Stimulated activated CD4-positive, alpha-beta T cell treated with anti-CD3 and anti-CD28 coated beads, Interleukin-1b, Interleukin-23, amount 100 ng/mL, for 48 hours (primary cell): Measurements from ENCODE around the gene DOLPP1.

Experiments used
- DNase-seq: peaks from one replicate; pipeline ENCODE4 v3.0.0-alpha.2; 2020

DOLPP1 gene

DNA sequence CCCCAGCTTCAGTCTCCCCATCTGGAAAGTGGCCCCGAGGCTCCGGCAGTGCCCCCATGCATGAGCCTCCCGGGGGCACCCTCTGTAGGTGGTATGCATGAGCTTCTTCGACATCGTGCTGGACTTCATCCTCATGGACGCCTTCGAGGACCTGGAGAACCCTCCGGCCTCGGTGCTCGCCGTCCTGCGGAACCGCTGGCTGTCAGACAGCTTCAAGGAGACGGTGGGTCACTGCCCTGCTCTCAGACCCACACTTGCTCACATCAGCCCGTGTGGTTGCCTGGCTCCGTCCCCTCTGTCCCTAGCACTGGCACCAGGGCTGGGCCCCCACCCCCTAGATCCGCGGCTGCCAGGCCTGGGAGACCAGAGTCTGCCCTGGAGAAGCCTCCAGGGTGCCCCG lies 12.8 kb upstream of the DOLPP1 start:
- no peak for DNase-seq

DNA sequence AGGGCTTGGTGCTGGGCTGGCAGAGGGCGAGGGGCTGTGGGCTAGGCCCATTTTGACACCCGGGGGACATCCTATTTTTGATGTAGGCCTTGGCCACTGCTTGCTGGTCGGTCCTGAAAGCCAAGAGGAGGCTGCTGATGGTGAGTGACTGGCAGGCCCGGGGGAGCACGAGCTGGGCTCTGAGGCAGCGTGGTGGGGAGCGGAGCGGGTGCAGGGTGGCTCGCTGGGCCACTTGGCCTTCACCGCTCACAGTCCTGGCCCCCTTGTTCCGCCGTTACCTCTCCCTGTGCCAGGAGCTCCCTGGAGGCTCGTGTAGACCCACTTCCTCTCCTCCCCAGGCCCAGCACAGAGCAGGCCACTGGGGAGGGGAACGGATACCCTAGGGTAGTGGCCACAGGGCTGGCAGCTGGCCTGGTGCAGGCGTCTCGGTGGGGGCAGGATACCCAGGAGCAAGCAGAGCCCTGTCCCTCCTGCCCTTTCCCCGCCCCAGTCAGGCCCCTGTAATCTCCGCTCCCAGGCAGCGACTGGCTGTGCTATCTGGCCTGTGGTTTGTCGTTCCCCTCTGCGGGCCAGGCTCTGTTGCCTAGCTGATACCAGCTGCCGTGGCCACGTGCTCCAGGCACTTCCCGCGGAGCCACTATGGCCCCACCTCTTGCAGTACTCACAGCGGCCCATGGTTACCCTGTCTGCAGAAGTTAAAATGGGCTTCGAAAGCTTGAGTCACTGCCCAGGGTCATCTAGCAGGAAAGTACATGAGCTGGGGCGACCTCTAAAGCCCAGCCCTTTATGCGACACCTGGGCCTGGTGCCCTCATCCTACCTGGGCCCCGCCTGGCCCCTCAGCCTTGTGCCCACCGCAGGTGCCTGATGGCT lies 11.7 kb upstream of the DOLPP1 start:
- DNase-seq, result peak; percentile 61

DNA sequence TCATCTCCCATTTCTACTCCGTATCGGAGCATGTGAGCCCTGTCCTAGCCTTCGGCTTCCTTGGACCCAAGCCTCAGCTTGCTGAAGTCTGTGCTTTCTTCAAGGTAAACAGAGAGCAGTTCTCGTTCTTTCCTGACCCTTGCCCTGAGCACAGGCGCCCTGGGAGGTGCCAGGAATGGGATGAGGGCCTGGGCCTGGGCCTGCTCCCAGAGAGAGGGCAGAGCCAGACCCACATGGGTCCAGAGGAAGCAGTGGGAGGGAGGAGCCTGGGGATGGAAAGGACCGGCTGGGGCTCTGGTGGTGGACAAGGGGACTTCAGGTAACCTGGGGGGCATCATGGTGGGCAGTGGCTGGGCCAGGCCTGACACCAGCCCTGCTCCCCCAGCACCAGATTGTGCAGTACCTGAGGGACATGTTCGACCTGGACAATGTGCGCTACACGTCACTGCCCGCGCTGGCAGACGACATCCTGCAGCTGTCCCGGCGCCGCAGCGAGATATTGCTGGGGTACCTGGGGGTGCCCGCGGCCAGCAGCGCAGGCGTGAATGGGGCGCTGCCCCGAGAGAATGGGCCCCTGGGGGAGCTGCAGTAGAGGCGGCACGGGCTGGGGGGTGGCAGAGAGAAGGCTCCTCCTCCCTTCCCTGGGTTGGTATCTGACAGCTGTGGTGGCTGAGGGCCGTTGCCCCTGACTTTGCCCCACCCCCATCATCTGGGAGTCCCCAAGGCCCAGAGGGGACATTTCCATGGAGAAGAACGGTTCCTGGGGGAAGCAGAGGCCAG lies 10.9 kb upstream of the DOLPP1 start:
- no peak for DNase-seq

DNA sequence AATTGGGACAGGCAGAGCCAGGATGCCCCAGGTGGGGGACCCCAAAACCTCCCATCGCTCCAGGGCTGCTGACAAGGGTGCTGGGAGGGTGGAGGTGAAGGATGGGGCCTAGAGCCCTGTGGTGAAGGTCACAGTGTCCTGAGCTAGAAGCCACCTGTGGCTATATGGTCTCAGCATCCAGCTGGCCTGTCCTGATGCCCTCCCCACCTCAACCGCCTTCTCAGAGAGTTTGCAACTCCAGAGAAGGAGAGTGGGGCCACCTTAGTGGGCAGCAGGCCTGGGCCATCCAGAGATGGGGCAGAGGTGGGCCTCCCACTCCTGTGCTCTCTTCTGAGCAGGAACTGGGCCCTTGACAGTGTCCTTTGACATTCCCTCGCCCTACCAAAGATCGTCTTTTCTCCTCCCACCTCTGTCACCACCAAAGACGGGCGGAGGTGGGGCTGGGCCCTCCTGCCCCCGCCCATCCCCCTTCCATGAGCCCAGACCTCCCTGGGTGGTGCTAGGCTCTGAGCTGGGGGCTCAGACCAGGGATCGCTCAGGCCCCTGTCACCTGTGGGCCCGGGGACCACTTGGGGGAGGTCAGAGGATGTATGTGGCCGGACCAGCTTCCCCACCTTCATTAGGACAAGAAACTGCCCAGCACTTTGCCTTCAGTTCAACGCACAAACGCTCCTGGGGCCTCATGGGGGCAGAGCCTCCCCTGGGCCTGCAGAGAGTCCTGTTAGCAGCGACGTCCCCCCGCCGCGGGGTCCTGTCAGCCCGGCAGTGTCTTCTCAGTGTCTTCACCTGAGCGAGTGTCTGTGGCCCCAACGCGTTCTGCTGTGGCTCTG lies 10.0 kb upstream of the DOLPP1 start:
- DNase-seq, result no peak

DNA sequence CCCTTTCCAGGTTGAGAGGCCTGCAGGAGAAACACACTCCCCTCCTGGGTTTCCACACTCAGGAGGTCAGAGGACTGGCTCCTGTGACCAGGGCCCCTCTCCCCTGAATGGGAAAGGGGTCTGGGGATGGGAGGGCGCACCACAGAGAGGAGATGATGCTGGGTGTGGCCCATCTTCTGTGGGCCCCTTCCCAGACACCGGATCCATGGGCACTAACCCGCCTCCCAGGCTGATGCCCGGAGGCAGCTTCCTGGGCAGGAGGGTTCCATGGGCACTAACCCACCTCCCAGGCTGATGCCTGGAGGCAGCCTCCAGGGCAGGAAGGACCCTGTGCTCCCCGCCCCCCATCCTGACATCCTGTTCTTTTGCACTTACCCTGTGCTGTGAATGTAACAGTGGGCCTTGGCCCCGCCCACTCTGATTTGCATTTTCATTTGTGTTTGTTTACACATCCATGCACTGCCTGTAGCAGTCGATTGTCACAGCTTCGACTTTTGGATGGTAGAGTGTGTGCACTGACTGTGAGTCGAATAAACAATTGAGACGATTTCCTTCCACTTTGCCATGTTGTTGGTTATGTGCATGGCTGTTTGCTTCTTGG lies 9.3 kb upstream of the DOLPP1 start:
- DNase-seq, result no peak

DNA sequence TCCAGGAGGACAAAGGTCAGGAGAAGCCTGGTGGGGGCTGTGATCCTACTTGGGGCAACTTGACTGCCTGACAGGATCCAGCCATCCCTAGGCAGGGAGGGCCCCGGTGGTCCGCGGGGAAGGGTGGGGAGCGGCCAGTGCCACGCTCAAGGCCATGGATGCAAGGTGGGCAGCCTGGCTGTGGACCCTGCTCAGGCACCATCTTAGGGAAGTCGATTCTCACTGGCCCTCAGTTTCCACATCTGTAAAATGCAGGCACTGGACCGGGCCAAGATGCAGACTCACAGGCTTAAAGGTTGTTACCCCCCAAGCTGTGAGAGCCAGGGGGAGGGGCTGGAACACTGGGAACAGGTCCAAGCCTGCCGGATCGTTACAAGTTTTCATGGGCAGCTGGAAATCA lies 8.7 kb upstream of the DOLPP1 start:
- DNase-seq, result no peak

DNA sequence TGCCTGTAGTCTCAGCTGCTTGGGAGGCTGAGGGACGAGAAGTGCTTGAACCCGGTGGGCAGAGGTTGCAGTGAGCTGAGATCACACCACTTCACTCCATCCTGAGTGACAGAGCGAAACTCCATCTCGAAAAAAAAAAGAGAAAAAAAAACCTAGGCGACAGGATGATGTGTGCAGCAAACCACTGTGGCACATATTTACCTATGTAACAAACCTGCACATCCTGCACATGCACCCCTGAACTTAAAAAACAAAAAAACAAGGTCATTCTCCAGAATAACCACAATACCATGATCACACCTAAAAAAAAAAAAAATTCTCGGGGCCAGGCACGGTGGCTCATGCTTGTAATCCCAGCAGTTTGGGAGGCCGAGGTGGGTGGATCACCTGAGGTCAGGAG lies 7.5 kb upstream of the DOLPP1 start:
- DNase-seq, result no peak

DNA sequence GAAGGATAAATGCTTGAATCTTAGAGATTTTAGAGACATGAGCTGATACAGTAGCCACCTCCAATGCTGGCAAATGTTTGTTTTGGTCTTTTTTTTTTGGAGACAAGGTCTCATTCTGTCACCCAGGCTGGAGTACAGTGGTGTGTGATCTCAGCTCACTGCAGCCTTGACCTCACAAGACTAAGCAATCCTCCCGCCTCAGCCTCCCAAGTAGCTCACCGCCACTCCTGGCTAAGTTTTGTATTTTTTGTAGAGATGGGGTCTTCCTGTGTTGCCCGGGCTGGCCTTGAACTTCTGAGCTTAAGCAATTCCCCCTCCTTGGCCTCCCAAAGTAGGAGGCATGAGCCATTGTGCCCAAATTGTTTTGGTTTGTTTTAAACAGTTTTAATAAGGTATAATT lies 6.8 kb upstream of the DOLPP1 start:
- DNase-seq, result no peak

DNA sequence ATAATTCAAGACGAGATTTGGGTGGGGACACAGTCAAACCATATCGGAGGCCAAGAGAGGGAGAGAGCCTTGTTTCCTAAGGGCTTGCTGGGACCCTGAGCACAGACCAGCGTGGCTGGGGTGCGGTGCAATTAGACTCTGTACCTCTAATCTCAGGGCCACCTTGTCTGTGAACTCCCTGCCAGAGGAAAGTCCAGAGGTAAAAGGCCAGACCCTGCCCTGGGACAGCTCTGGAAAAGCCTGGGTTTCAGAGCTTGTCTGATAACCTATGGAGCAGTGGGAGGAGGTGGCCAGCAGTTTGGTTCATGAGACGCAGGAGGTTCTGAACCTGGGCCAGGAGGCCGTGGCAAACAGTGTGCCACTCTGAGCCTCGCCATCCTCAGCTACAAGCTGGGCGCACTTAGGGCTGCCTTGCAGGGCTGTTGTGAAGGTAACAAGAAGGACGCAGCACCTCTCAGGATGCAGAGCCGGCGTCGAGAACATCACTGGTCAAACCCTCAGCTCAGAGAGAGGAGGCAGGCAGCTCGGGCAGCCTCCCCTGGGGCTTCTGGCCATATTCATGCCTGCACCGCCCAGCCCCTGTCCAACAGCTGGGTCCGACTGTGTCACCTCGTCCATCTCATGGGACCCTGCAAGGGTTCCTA lies 4.8 kb upstream of the DOLPP1 start:
- DNase-seq, result no peak

DNA sequence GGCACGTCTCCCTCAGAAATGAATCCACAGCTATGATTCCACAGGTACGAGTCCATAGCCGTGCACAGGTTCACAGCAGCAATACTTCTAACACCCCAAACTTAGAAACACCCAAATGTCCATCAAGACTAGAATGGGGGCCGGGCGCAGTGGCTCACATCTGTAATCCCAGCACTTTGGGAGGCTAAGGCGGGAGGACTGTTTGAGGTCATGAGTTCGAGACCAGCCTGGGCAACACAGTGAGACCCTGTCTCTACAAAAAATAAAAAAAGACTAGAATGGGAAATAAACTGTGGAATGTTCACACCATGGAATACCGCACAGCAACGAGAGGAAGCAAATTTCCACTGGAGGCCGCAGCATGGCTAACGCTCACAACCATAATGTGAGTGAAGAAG lies 4.3 kb upstream of the DOLPP1 start:
- no peak for DNase-seq

DNA sequence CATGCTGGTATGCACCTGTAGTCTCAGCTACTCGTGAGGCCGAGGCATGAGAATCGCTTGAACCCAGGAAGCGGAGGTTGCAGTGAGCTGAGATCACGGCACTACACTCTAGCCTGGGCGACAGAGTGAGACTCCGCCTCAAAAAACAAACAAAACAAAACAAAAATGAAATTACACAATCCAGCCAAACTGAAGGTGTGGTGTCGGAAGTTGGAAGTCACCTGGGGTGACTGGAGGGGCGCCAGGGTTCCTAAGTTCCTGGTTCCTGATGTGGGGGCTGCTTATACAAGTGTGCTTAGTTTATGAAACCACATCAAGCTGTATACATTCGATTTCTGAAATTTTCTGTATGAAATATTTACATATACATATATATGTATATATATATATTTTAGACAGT lies 3.7 kb upstream of the DOLPP1 start:
- no peak for DNase-seq

DNA sequence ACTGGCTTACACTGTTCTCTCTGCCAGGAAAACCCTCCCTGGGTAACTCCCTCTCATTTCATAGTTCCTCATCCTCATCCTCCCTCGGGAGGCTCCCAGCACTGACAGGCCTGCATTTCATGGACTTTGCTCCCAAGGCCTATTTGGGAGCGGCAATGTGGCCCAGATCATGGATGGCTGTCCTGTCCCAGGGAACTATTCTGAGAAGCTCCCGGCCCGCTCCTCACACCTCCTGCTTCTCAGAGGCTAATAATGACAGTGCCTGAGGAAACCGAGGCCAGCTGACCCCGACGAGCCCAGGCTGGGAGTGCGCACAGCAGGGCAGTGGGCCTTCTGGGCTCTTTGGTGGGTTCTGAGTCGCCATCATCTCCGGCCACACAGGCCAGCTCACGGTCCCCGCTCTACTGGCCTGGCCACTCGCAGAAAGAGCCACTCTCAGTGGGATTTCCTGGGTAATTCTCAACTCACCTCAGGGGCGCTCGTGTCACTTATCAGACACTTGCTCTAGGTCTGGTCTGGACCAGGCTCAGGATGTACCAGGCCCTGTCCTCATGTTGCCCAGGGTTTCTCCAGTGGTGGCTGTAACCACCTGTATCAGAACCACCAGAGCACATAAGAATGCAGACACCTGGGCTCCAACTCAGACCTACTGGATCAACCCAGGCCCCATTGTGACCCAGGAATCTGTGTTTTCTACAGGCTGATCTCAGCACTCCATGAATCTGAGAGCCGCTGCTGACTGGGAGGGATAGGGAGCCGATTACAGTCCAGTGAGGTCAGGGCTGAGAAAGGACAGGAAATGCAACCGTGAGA lies 2.0 kb upstream of the DOLPP1 start:
- no peak for DNase-seq

DNA sequence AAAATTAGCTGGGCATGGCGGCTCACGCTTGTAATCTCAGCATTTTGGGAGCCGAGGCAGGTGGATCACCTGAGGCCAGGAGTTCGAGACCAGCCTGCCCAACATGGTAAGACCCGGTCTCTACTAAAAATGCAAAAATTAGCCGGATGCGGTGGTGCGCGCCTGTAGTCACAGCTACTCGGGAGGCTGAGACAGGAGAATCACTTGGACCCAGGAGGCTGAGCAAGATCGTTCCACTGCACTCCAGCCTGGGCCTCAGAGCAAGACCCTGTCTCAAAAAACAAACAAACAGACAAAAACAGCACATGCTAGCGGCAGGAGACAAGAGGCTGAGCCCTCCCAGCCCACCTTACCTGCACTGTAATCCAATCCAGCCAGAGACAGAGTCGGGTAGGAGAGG lies 1.1 kb upstream of the DOLPP1 start:
- no peak for DNase-seq

DNA sequence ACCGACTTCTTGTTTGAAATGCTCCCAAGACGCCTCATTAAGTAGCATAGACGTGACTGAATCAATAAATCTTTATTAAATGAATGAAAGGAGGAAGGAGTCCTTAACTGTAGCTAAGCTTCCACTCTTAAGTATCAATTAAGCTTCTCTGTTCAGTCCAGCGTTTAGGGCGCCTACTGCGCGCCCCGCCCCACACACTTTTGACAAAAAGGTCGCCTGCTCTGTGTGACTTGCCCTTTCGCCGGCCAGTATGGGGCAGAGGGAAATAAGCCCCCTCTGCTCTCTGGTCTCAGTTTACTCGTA lies 662 bp upstream of the DOLPP1 start:
- no peak for DNase-seq

DNA sequence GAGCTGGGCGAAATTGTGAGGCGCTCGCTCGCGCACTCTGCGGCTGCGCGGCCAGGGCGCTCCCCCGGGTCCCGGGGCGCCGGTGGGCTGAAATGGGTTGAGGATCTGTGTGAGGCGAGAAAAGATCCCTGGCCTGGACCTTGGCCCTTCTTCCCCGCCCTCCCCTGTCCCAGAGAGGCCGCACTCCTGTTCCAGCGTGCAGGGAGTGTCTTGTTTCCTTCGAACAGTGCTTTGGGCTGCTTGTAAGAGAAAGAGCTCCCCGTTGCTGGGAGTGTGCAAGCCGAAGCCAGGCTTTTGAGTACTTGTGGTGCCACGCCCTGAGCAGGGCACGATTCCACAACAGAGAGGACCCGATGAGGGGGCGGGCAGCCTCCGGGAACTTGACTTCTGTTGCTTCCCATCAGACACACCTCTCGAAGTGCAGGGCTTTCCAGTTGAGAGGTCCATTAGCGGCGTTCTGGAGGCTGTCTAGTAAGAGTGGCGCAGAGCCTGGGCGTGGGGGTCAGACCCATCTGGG lies 535 bp downstream of the DOLPP1 start:
- peak; percentile 16 for DNase-seq

DNA sequence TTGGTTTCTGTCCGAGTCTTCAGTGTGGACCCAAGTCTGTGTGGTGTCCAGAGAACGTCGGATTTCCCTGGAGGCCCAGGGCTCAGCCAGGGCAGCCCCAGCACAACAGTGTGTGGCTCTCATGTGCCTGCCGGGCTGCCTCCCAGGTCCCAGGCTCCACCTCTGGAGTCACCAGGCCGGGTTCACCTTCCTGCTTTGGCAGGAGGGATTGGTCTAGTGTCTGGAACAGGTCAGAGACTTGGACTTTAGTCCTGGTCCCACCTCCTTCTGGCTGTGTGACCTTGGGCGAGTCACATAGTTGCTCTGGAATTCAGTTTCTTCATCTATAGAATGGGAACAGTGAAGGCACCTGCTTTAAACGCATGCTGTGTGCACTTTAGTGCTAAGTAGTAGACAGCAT lies 3.2 kb downstream of the DOLPP1 start:
- no peak for DNase-seq

DNA sequence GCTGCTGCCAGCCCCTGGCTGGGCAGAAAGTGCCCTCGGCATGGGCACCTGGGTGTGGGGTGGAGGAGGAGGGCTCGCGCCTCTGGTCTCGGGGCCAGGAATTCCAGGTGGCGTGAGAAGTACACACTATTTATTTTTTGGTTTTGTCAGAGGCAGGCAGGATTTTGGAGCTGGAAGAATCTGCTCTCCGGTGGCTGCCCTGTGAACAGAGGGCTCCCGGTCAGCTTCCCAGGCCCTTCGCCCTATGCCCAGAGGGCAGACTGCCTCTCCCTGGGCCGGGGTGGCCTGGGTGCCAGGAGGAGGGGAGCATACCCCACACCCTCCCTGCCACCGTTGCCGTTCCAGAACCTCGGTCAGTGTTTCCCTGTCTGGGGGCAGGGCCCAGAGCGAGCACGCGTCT lies 8.3 kb downstream of the DOLPP1 start:
- DNase-seq, result no peak

DNA sequence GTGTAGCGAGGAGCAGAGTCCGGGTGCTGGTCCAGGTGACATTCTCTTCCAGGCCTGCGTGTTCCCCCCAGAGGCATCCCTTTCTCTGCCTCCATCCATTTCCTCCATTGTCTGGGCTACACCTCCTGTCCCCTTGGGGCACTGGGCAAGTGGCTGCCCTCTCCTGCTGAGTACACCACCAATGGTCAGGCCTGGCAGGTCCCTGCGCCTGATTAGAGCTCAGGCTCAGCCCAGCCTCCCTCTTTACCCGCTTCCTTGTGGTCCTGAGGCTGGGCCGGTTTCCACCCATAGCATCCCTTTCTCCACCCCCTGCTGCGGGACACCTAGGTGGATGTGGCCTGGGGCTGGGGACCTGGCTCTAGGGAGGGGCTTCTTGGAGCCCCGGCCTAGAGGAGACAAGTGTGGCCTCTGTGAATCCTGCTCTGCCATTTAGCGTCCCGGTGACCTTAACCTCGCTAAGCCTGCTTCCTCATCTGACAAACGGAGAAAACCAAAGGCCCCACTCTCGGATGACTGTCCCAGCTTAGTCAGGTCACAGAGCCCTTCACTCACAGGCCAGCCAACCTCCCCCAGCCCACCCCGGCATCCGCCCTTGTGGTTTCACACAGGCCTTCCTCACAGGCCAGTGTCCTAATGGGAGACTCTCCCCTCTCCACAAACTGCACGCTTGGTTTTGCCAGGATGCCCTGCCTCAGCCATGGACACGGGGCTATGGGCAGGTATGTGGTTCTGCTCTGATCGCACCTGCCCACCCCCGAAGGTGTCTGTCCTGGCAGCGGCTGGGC lies 12.9 kb downstream of the DOLPP1 start:
- DNase-seq, result no peak

DNA sequence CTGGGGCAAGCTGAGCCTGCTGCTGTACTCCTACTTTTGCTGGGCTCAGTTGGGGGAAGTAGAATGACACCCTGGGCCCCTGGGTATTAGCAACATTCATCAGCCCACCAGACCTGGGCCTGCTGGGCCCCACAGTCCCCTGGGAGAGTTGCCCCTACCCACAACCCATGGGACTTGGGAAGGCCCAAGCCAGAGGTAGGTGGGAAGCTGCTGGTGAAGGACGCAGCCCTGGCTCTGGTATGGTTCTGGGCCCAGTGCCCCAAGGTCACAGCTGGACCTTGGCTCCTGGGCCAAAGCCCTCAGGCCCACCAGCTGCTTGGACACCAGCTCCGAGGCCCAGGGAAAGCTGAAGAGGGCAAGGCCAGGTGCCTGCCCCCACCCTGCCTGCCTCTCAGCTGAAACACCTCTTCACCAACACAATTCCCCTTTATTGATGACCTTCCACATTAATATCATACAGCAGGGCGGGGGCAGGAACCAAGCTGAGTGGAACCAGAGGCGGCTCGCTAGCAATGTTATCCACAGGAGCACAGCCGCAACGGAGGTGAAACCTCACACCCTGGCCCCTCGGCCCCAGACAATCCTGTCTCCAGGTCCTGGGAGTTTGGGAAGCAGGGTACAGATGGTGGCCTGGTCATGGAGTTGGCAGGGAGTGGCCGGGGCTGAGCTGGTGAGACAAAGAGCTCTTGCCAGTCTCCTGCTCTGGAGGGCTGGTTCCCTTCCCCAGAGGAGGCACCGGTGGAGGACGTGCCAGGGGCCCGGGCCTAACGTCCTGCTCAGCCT lies 13.7 kb downstream of the DOLPP1 start:
- no peak for DNase-seq

DNA sequence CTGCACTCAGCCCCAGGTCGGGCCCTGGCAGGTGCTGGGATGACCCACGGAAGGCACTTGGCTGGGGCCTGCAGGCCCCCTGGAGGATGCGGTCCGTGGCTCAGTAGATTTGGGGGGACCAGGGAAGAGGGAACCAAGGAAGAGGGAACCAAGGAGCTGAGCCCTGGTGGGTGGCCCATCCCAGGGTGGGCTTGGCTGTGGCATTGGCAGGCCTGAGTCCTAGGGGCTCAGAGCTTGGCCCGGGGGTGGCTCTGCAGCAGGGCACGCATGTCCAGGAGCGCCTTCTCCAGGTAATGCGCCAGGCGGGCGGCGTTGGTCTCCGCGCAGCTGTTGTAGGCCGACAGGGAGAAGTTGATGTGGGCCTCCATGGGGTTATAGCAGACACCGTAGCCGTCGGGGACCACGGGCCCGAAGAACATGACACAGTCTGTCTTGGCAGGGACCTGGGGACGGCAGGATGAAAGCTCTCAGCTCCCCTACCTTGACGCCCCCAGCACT lies 14.3 kb downstream of the DOLPP1 start:
- DNase-seq, result no peak
